Kidney epithelial cell (primary cell): ENCODE results near the gene TCF21. TPM values are rescaled to one million over a fixed set of nuclear protein-coding genes. Genes with fewer than 3 reads are reported as not detected.

Experiments used
- DNase-seq: peaks from one replicate; pipeline ENCODE4 v3.0.0-alpha.2; 2010; ENCODE audit warnings: low read depth
- H3K27me3 ChIP-seq: 2 replicates; pipeline ENCODE4 v1.6.0; 2011; ENCODE audit warnings: low read length; ENCODE audit not compliant: control insufficient read depth, insufficient read depth
- H3K36me3 ChIP-seq: 2 replicates; pipeline ENCODE4 v1.5.1; 2011; ENCODE audit warnings: low read length; ENCODE audit not compliant: control insufficient read depth, insufficient read depth
- H3K4me3 ChIP-seq: 2 replicates; pipeline ENCODE4 v1.5.1; 2011; ENCODE audit warnings: low read depth, mild to moderate bottlenecking, control low read depth, low read length
- CTCF ChIP-seq: IDR thresholded peaks from 2 replicates; pipeline ENCODE4 v1.5.1; 2011; ENCODE audit warnings: mild to moderate bottlenecking, moderate library complexity, low read length, control low read depth, inconsistent platforms; ENCODE audit not compliant: insufficient read depth, poor library complexity, severe bottlenecking
- total RNA-seq: library from RNA; depleted of rRNA; stranded (reverse); fragments of >200 nt; gene quantifications from 2 replicates; pipeline ENCODE4 v1.2.3, GENCODE V29; 2015

Gene TCF21
- total RNA-seq: 0.33 and 0.68 TPM in 2 replicates

GRCh38 chr6:133888929-133889556, at the start of gene TCF21:
TSS of gene TCF21 (plus strand) at chr6:133889113. CDS start at chr6:133889398, 285 bp downstream.
- Histone ChIP-seq H3K4me3 (peak within 1 kb of the TSS; percentile 45), H3K36me3 (no peaks in the 10 kb centered on the region), H3K27me3 (peaks cover 41% of the 10 kb centered on the region)
- no peak for TF ChIP-seq CTCF
- DNase-seq: no peak

GRCh38 chr6:133841176-133841575, 47.7 kb upstream of the TCF21 start:
- no peak for DNase-seq

GRCh38 chr6:133843098-133843497, 45.8 kb upstream of the TCF21 start:
- TF ChIP-seq CTCF: no peak
- DNase-seq: no peak
- H3K4me3 ChIP-seq: no peak overlapping the region
- no peaks in the 10 kb centered on the region for H3K27me3 ChIP-seq
- no peaks in the 10 kb centered on the region for H3K36me3 ChIP-seq

More at GRCh38 chr6:133841176-133841575, 47.7 kb upstream of the TCF21 start:
- no peaks in the 10 kb centered on the region for H3K36me3 ChIP-seq
- no peak for TF ChIP-seq CTCF
- no peaks in the 10 kb centered on the region for H3K27me3 ChIP-seq
- no peak overlapping the region for H3K4me3 ChIP-seq

DNA sequence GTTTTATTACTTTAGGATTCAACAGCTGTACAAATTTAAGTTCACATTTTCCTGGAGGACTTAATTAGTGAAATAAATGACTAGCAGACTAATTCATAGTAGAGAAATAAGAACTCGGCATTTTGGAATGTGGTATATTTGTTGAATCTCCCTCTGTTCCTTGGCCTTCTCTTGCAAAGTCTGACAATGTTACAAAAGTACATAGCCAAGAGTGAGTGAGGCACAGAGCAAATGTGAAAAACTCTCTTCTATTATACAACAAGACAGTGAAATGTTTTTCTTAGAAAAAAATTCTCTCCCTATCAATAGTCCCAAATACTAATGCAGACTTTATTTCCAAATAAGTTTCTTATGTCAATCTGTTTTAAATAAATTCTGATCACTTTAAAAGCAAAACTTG, 44.2 kb upstream of the TCF21 start:
- no peak for DNase-seq
- Histone ChIP-seq H3K36me3 (no peaks in the 10 kb centered on the region), H3K4me3 (no peak overlapping the region), H3K27me3 (no peaks in the 10 kb centered on the region)
- TF ChIP-seq CTCF: no peak

DNA sequence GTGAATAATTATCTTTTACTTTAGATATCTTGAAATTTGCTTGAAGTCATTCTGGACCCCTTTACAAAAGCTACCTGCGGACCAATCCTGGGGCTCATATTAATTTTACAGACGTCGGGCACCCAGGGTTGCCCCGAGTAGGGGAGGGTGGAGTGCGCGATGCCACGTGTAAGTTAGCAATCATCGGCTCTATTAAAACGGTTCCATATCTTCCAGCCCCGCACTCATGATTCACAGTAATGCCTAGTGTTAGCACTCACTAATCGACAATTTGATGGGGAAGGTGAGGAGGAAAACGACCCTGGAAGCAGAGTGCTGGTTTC, 34.9 kb upstream of the TCF21 start:
- no peaks in the 10 kb centered on the region for H3K36me3 ChIP-seq
- peaks cover 19% of the 10 kb centered on the region for H3K27me3 ChIP-seq
- TF ChIP-seq CTCF: no peak
- DNase-seq: no peak
- no peak overlapping the region for H3K4me3 ChIP-seq

GRCh38 chr6:133854364-133855275, 34.3 kb upstream of the TCF21 start:
- Histone ChIP-seq H3K36me3 (no peaks in the 10 kb centered on the region), H3K27me3 (peaks cover 19% of the 10 kb centered on the region), H3K4me3 (peak overlapping the region; percentile 25)
- no peak for DNase-seq
- TF ChIP-seq CTCF: peak; percentile 53
